CD4-positive, alpha-beta T cell treated with Interleukin-21 for 1 hour (primary cell): ENCODE results near the gene HIVEP2.

ENCODE experiments used
- DNase-seq: peaks from one replicate; pipeline ENCODE4 v3.0.0-alpha.2; 2020

The HIVEP2 gene

GRCh38 chr6:142945446-142946180, 637 bp upstream of the HIVEP2 start:
- DNase-seq: peak; percentile 79

- DNase-seq: peak; percentile 97
Measured at GRCh38 chr6:142944124-142945048, 590 bp downstream of the HIVEP2 start.

- peak; percentile 73 for DNase-seq
Measured at GRCh38 chr6:142943711-142944123, 1.3 kb downstream of the HIVEP2 start.

GRCh38 chr6:142942805-142943227, 2.2 kb downstream of the HIVEP2 start:
- peak; percentile 81 for DNase-seq

DNA sequence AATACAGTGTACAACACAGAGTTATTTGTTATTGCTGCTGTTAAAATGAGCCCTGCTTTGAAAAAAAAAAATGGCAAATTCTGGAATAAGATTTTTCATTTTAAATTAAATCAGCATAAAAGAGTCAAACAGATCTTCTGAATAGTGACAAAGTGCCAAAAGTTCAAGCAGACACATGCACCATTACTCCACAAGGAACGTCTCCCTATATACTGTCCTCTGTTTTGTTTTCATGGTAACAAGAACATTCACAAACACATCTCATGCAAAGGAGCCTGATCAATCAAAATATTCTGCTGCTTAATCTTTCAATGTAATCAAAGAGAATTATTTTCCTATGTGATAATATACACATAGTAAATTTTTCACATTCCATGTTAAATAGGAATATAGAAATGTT, 2.7 kb downstream of the HIVEP2 start:
- peak; percentile 69 for DNase-seq

GRCh38 chr6:142941018-142941417, 4.0 kb downstream of the HIVEP2 start:
- DNase-seq: no peak

- DNase-seq: no peak
Measured at GRCh38 chr6:142940487-142940886, 4.5 kb downstream of the HIVEP2 start.

DNA sequence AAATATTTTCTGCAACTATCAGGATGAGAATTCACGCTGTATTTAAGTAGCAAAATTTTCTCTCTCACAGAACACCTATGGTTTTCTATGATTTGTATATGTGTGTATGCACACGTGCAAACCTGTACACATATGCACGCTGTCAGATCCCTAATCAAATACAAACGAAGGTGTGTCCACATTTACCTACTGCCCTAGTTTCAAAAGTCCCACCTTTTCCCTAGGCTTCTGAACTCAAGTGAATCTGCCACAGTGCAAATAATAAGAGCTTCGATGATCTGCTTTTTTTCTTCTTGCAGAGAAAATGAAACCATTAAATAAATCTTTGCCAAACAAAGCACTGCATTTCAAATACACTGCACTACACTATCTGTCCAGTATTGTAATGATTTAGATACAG, 6.5 kb downstream of the HIVEP2 start:
- DNase-seq: no peak

GRCh38 chr6:142937986-142938385, 7.0 kb downstream of the HIVEP2 start:
- DNase-seq: no peak

- peak; percentile 65 for DNase-seq
Measured at GRCh38 chr6:142935553-142936517, 9.1 kb downstream of the HIVEP2 start.

DNA sequence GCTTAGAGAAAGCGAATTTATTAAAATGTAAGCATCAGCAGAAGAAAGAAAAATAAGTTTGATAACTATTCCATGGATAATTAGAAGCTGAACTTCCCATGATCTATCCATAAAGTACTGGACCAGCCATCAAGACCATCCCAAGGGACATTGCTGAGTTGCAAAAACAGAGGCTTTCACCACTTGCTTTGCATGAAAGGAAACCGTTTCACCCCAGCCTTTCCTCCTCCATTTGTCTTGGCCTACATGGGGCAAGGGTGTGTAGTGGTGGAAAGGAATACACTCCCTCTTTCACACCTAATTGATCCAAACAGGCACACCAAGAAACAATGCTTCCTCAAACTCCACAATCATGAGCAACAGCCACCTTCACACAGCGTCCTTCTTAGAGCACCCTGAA, 10.4 kb downstream of the HIVEP2 start:
- no peak for DNase-seq

- DNase-seq: no peak
Measured at GRCh38 chr6:142934106-142934505, 10.9 kb downstream of the HIVEP2 start.

DNA sequence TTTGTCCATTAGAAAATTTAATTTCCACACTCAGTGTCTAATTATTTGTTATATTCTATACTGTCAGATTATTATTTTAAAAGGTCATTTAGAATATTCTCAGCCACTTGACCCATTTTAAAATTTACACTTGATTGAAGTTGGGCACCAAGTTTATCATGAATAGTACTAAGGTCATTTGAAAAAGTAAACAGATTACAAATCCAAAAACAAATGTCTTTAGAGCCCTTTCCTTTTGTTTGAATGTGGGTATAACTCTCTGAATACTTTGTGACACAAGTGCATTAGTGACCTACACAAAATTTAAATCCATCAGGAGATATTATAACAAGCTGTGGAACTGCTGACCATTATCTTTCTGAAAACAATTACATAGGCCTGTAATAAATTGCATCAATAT, 11.3 kb downstream of the HIVEP2 start:
- no peak for DNase-seq

DNA sequence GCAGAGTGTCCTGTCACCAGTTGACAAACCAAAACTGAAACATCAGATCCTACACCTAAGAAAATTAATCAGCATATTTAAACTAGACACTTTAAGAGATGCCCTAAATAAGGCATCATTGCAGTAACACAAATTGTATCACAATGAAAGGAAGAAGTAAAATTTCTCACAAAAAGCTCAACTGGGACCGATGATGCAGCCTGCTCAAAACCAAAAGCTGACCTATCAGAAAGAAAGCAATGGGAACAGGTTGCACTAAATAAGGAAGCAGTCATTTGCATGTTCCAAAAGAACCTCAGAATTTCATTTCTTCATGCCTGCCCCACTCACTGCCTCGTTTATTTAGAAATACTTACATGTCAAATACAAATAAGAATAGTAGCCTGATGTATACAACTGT, 12.1 kb downstream of the HIVEP2 start:
- DNase-seq: peak; percentile 46

GRCh38 chr6:142929751-142930358, 15.1 kb downstream of the HIVEP2 start:
- DNase-seq: no peak

DNA sequence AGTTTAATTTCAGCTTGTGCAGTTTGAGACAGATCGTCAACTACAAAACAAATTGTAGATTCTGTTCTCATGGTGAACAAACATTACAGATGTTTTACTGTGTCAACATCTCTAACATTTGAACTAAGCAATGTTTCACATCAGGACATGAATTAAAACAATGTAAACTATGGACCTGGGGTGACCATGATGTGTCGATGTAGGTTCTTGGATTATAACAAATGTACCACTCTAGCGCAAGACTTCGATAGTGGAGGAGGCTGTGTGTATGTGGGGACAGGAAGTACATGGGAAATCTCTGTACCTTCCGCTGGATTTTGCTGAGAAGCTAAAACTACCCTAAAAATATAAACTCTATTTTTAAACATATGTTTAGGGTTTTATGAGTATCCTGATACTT, 17.1 kb downstream of the HIVEP2 start:
- peak; percentile 76 for DNase-seq

- no peak for DNase-seq
Measured at GRCh38 chr6:142927271-142927580, 17.8 kb downstream of the HIVEP2 start.

DNA sequence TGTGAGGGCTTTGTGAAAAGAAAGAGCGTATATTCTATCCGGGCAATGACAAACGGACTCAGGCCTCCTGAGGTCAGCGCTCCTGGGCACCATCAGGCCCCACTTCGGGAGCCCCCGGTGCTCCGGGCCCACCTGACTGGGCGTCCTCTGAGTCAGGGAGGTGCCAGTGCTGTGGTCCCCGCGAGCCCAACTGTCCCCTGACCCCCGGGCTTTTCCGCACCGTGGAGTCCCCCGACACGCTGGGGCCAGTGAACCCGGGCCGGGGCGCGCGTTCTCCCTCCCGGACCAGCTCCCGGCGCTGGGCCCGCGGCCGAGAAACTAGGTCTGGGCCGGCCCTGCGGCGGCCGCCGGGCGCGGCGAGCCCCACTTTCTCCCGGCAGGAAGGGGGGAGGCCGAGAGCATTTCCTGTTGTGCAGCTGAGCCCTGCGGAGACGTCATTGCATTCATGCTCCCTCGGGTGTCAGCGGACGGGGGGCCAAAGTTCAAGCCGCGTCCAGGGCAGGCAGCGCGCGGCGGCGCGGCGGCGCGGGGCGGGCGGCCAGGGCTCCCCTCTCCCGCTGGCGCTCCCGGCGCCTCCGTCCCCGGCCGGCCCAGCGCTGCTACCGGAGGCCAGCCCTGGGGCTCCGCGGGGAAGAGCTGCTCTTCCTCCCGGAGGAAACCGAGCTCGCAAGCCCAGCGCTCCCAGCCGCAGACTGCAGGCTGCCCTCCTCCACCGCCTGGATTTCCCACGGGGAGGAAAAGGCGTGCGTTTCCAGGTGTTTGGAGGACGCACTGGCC, 18.3 kb downstream of the HIVEP2 start:
- peak; percentile 89 for DNase-seq

DNA sequence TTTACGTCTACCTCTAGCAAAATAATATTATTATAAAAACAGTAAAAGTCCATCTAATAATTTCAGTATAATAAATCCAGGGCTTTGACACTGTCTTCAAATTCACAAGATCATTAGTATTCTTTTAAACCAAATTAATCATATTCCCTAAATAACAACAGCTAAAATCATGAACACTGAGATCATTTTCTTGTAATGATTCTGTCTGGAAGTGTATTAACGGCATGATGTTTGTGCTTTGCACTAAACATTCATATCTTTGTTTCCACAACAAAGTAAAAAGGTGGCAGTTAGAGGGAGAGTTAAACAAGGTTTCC, 18.8 kb downstream of the HIVEP2 start:
- no peak for DNase-seq

DNA sequence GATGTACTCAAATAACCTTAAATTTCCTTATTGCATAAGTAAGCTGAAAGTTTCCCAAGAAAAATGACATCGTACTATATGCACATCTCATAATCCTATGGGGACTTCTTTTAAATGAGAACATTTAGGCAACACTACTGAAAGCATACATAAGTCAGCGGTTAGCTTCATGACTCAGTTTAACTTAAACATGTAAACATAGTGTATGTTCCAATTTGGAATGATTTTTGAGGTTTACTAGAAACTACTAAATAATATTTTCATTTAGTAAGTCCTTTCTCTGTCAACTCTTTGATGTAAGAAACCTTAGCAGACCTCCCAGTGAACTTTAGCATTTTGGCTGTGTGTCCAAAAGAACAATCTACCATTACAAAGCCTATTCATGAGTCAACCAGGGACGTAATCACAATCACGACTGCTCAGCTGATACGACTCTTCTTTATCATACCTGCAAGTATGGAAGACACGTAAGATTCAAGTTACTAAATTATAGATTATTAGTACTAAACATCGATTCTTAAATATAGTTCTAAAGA, 19.3 kb downstream of the HIVEP2 start:
- no peak for DNase-seq

GRCh38 chr6:142918339-142919042, 26.5 kb downstream of the HIVEP2 start:
- no peak for DNase-seq
